PC-9 (cell line): ENCODE measurements around the gene MBP. TPM values are rescaled to one million over a fixed set of nuclear protein-coding genes. Genes with fewer than 3 reads are reported as not detected.

Experiments
- BruUV-seq: library from RNA; stranded (reverse); fragments of 400-500 nt; replicated peaks from 2 replicates; lab custom pipeline; 2021; lab: Mats Ljungman, UMichigan
- CTCF ChIA-PET: fragments of 300-600 bp; sonication (Branson Sonifier 250); formaldehyde crosslinking; loops from one replicate; lab custom pipeline; 2022; ENCODE audit warnings: antibody characterized with exemption; lab: Charles Lee
- POLR2A ChIA-PET: fragments of 300-600 bp; sonication (Branson Sonifier 250); formaldehyde crosslinking; loops from one replicate; lab custom pipeline; 2022; ENCODE audit warnings: antibody characterized with exemption; ENCODE audit not compliant: unreplicated experiment; lab: Charles Lee
- DNase-seq, 2 experiments: peaks; one replicate each; pipeline versions ENCODE4 v3.0.0 to v3.0.0-alpha.2; 2015 to 2022; ENCODE audit warnings: mixed read lengths in 1 of 2
- H2AFZ ChIP-seq: fragments of 200-600 bp; sonication (generic); 2 replicates; pipeline ENCODE4 v1.8.1; 2017; ENCODE audit warnings: antibody characterized with exemption
- H3F3A ChIP-seq: fragments of 200-600 bp; sonication (generic); 2 replicates; pipeline ENCODE4 v1.8.1; 2017; ENCODE audit warnings: antibody characterized with exemption, mild to moderate bottlenecking, low read depth; ENCODE audit not compliant: insufficient read depth
- H3K27ac ChIP-seq: fragments of 200-600 bp; sonication (generic); 2 replicates; pipeline ENCODE4 v1.6.1; 2016; ENCODE audit warnings: mixed run types
- H3K27me3 ChIP-seq: fragments of 200-600 bp; sonication (generic); 2 replicates; pipeline ENCODE4 v1.6.1; 2016; ENCODE audit warnings: low read depth, mixed run types; ENCODE audit not compliant: insufficient read depth
- H3K36me3 ChIP-seq: fragments of 200-600 bp; sonication (generic); 2 replicates; pipeline ENCODE4 v1.6.1; 2016; ENCODE audit warnings: low read depth, mixed run types
- H3K4me1 ChIP-seq: fragments of 200-600 bp; sonication (generic); replicated peaks from 2 replicates; pipeline ENCODE4 v1.6.1; 2016; ENCODE audit warnings: mixed run types; ENCODE audit not compliant: insufficient read depth
- H3K4me2 ChIP-seq: fragments of 200-600 bp; sonication (generic); 2 replicates; pipeline ENCODE4 v1.6.1; 2017; ENCODE audit warnings: mixed run types
- H3K4me3 ChIP-seq: fragments of 200-600 bp; sonication (generic); 2 replicates; pipeline ENCODE4 v1.6.1; 2016; ENCODE audit warnings: mixed run types
- H3K79me2 ChIP-seq: fragments of 200-600 bp; sonication (generic); 2 replicates; pipeline ENCODE4 v1.6.1; 2017; ENCODE audit warnings: low read depth, mixed run types
- H3K9me2 ChIP-seq: fragments of 200-600 bp; sonication (generic); 2 replicates; pipeline ENCODE4 v1.8.1; 2017; ENCODE audit warnings: mild to moderate bottlenecking; ENCODE audit not compliant: insufficient read depth
- H3K9me3 ChIP-seq: fragments of 200-600 bp; sonication (generic); 2 replicates; pipeline ENCODE4 v1.8.1; 2016; ENCODE audit warnings: low read depth; ENCODE audit not compliant: insufficient read depth
- H4K20me1 ChIP-seq: fragments of 200-600 bp; sonication (generic); 2 replicates; pipeline ENCODE4 v1.8.1; 2017; ENCODE audit not compliant: insufficient read depth
- CTCF ChIP-seq: fragments of 200-600 bp; sonication (generic); conservative IDR thresholded peaks from 2 replicates; pipeline ENCODE4 v1.6.1; 2017; ENCODE audit warnings: mixed run types, antibody characterized with exemption, mild to moderate bottlenecking, moderate library complexity
- EZH2 ChIP-seq: fragments of 200-600 bp; sonication (generic); IDR thresholded peaks from 2 replicates; pipeline ENCODE4 v1.8.0; 2017; ENCODE audit warnings: antibody characterized with exemption, low read depth
- intact Hi-C: fragments of 100-400 bp; cut with micrococcal nuclease; formaldehyde crosslinking; loops from one replicate; pipeline ENCODE4 v1.10.0; 2022; ENCODE audit not compliant: unreplicated experiment
- total RNA-seq: library from RNA; stranded (reverse); gene quantifications from 2 replicates; pipeline ENCODE4 v1.2.3, GENCODE V29; 2021

Gene MBP
- total RNA-seq, 1 experiment from 2014 or later, result 37.9 TPM

GRCh38 chr18:76956648-76957047 is 175.9 kb downstream of the MBP start:
- DNase-seq, result no peak
- Histone ChIP-seq H2AFZ (no peak overlapping the region), H3K4me3 (no peak overlapping the region), H3F3A (no peaks in the 10 kb centered on the region), H3K79me2 (no peaks in the 10 kb centered on the region), H3K27me3 (no peaks in the 10 kb centered on the region), H3K4me2 (no peak overlapping the region), H3K9me2 (no peaks in the 10 kb centered on the region), H3K9me3 (no peaks in the 10 kb centered on the region), H3K4me1 (no peaks in the 10 kb centered on the region), H3K27ac (no peak overlapping the region), H4K20me1 (no peaks in the 10 kb centered on the region), H3K36me3 (no peaks in the 10 kb centered on the region)
- intact Hi-C loops, result no loop called here
- POLR2A ChIA-PET, result no interaction called here
- TF ChIP-seq CTCF, result no peak
- no peak for TF ChIP-seq EZH2
- no TSS peak for BruUV-seq
- CTCF ChIA-PET, result no interaction called here

GRCh38 chr18:76955524-76956170 is 176.9 kb downstream of the MBP start:
- H3K27ac ChIP-seq, result no peak overlapping the region
- H3K79me2 ChIP-seq, result no peaks in the 10 kb centered on the region
- H3K27me3 ChIP-seq, result no peaks in the 10 kb centered on the region
- no peak overlapping the region for H3K4me2 ChIP-seq
- H2AFZ ChIP-seq, result no peak overlapping the region
- no TSS peak for BruUV-seq
- CTCF ChIA-PET, result no interaction called here
- intact Hi-C loops, result no loop called here
- H3K9me2 ChIP-seq, result no peaks in the 10 kb centered on the region
- TF ChIP-seq CTCF, result no peak
- no peak for TF ChIP-seq EZH2
- H3K4me1 ChIP-seq, result no peaks in the 10 kb centered on the region
- DNase-seq, result no peak
- H3K9me3 ChIP-seq, result no peaks in the 10 kb centered on the region
- no peaks in the 10 kb centered on the region for H3K36me3 ChIP-seq
- H4K20me1 ChIP-seq, result no peaks in the 10 kb centered on the region
- POLR2A ChIA-PET, result no interaction called here
- no peaks in the 10 kb centered on the region for H3F3A ChIP-seq
- no peak overlapping the region for H3K4me3 ChIP-seq

- Histone ChIP-seq H3K4me1 (no peaks in the 10 kb centered on the region), H3K9me3 (no peaks in the 10 kb centered on the region), H3K4me3 (no peak overlapping the region), H3K9me2 (no peaks in the 10 kb centered on the region), H4K20me1 (no peaks in the 10 kb centered on the region), H3F3A (no peaks in the 10 kb centered on the region), H2AFZ (no peak overlapping the region), H3K36me3 (no peaks in the 10 kb centered on the region), H3K27me3 (no peaks in the 10 kb centered on the region), H3K4me2 (no peak overlapping the region), H3K79me2 (no peaks in the 10 kb centered on the region), H3K27ac (no peak overlapping the region)
- no TSS peak for BruUV-seq
- no peak for DNase-seq
- POLR2A ChIA-PET, result no interaction called here
- intact Hi-C loops, result no loop called here
- CTCF ChIA-PET, result no interaction called here
- TF ChIP-seq CTCF (no peak), EZH2 (no peak)
These were observed 178.9 kb downstream of the MBP start for GRCh38 chr18:76953583-76954233.
